ENCODE results near the gene MCOLN3. TPM values are rescaled to one million over a fixed set of nuclear protein-coding genes. Genes with fewer than 3 reads are reported as not detected.

The MCOLN3 gene
- total RNA-seq, 1 donor from 2014 or later, result 0.72 TPM

Other genes with a start within 250 kb of the MCOLN3 start
- 20.4 TPM for gene LPAR3, start 155.3 kb downstream of the MCOLN3 start, total RNA-seq
- gene MCOLN2, start 51.4 kb downstream of the MCOLN3 start, total RNA-seq, result 0.52 TPM
- gene SYDE2, start 152.5 kb upstream of the MCOLN3 start, total RNA-seq, result 23.0 TPM
- 18.7 TPM for gene C1orf52, start 211.2 kb upstream of the MCOLN3 start, total RNA-seq
- gene BCL10, start 228.1 kb upstream of the MCOLN3 start, total RNA-seq, result 8.4 TPM